Body of pancreas (tissue), 4 donors: ENCODE results near the gene TMA7B.

Experiments used
- POLR2A ChIP-seq, 3 donors: fragments of 450-650 bp; IDR thresholded peaks; one replicate each; pipeline ENCODE4 v1.6.1; 2016; ENCODE audit warnings: antibody characterized with exemption in 3 of 3, mild to moderate bottlenecking in 2 of 3
- TF ChIP-seq, protein P1 (sequence below), 7 experiments: fragments of 450-650 bp in 4 of 7; fragments of 200-600 bp in 3 of 7; sonication (generic) in 3 of 7; IDR thresholded peaks; one replicate each; pipeline ENCODE4 v1.5.1; 2016 to 2019; ENCODE audit warnings: antibody characterized with exemption in 7 of 7

DNA sequence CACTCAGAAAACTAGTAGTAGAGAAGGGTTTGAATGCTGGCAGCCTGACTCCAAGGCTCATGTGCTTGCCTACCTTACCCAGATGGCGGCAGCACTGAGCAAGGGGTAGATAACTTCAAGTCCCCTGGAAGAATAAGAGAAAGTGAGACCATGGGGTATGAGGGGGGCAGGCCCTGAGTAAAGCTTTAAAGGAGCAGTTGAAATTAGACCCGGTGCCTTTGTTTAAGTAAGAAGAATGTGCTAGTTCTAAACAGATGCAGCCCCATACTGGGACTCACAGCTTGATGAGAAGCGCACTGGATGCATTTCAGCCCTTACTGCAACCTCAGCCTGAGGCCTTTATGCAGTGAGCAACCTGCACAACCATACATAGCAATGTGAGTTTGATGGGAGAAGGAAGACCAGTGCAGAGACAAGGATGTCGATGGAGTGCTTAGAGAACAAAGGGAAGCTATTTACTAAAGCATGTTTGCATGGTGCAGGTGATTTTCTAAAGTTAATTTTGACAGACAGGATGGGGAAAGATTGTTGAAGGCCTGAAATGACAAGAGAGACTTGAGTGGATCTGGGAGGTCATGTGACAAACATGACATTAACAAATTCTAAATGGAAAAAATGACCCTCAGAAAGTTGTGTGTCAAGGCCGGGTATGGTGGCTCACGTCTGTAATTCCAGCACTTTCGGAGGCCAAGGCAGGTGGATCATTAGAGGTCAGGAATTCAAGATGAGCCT lies 27.1 kb upstream of the TMA7B start:
- no peak for TF ChIP-seq POLR2A (IDR thresholded peaks at IDR 0.05)
- TF ChIP-seq, protein P1, sequence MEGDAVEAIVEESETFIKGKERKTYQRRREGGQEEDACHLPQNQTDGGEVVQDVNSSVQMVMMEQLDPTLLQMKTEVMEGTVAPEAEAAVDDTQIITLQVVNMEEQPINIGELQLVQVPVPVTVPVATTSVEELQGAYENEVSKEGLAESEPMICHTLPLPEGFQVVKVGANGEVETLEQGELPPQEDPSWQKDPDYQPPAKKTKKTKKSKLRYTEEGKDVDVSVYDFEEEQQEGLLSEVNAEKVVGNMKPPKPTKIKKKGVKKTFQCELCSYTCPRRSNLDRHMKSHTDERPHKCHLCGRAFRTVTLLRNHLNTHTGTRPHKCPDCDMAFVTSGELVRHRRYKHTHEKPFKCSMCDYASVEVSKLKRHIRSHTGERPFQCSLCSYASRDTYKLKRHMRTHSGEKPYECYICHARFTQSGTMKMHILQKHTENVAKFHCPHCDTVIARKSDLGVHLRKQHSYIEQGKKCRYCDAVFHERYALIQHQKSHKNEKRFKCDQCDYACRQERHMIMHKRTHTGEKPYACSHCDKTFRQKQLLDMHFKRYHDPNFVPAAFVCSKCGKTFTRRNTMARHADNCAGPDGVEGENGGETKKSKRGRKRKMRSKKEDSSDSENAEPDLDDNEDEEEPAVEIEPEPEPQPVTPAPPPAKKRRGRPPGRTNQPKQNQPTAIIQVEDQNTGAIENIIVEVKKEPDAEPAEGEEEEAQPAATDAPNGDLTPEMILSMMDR (IDR thresholded peaks at IDR 0.05) = peak; percentile 30 to 66 (median 60)
